Measurements from ENCODE around the gene SEMA5A.

Gene SEMA5A

GRCh38 chr5:9318031-9318430, 227.8 kb downstream of the SEMA5A start:
- no peak for DNase-seq

- no peak for DNase-seq
Measured at GRCh38 chr5:9316733-9317132, 229.1 kb downstream of the SEMA5A start.

GRCh38 chr5:9316041-9316440, 229.8 kb downstream of the SEMA5A start:
- no peak for DNase-seq

- DNase-seq = no peak
Measured at GRCh38 chr5:9314558-9314957, 231.3 kb downstream of the SEMA5A start.

- no peak for DNase-seq
Measured at GRCh38 chr5:9313751-9314150, 232.1 kb downstream of the SEMA5A start.

GRCh38 chr5:9307150-9307549, 238.7 kb downstream of the SEMA5A start:
- no peak for DNase-seq

GRCh38 chr5:9302218-9302617, 243.7 kb downstream of the SEMA5A start:
- DNase-seq = no peak

GRCh38 chr5:9301200-9301599, 244.7 kb downstream of the SEMA5A start:
- DNase-seq = no peak

- no peak for DNase-seq
Measured at GRCh38 chr5:9297134-9297533, 248.7 kb downstream of the SEMA5A start.

GRCh38 chr5:9295466-9295801, 250.4 kb downstream of the SEMA5A start:
- DNase-seq = no peak

GRCh38 chr5:9294793-9295465, 250.9 kb downstream of the SEMA5A start:
- no peak for DNase-seq

- DNase-seq = no peak
Measured at GRCh38 chr5:9288234-9288633, 257.6 kb downstream of the SEMA5A start.

- DNase-seq = no peak
Measured at GRCh38 chr5:9284781-9285307, 261.0 kb downstream of the SEMA5A start.

- no peak for DNase-seq
Measured at GRCh38 chr5:9284272-9284671, 261.6 kb downstream of the SEMA5A start.

- no peak for DNase-seq
Measured at GRCh38 chr5:9283473-9283872, 262.4 kb downstream of the SEMA5A start.

- no peak for DNase-seq
Measured at GRCh38 chr5:9283021-9283420, 262.9 kb downstream of the SEMA5A start.

GRCh38 chr5:9282211-9282610, 263.7 kb downstream of the SEMA5A start:
- DNase-seq = no peak

- no peak for DNase-seq
Measured at GRCh38 chr5:9279774-9280173, 266.1 kb downstream of the SEMA5A start.

GRCh38 chr5:9278921-9279603, 266.8 kb downstream of the SEMA5A start:
- DNase-seq = no peak

- DNase-seq = no peak
Measured at GRCh38 chr5:9269014-9269413, 276.9 kb downstream of the SEMA5A start.

GRCh38 chr5:9268226-9268625, 277.6 kb downstream of the SEMA5A start:
- DNase-seq = no peak

GRCh38 chr5:9265441-9266287, 280.2 kb downstream of the SEMA5A start:
- DNase-seq = no peak

- DNase-seq = no peak
Measured at GRCh38 chr5:9264301-9264700, 281.6 kb downstream of the SEMA5A start.

- no peak for DNase-seq
Measured at GRCh38 chr5:9263656-9264055, 282.2 kb downstream of the SEMA5A start.
